Lung microvascular endothelial cell (primary cell): ENCODE results near the gene MMP12. TPM values are rescaled to one million over a fixed set of nuclear protein-coding genes. Genes with fewer than 3 reads are reported as not detected.

Experiments used
- DNase-seq, 2 donors: peaks; one replicate each; pipeline versions ENCODE4 v3.0.0 to v3.0.0-alpha.2; 2010; ENCODE audit warnings: low read depth in 2 of 2
- total RNA-seq: library from RNA; depleted of rRNA; stranded (reverse); fragments of >200 nt; gene quantifications from 2 replicates; pipeline ENCODE4 v1.2.1, GENCODE V29; 2014

The MMP12 gene
- total RNA-seq, 1 donor from 2014 or later: not detected

- DNase-seq: no peak
These were observed 23.6 kb downstream of the MMP12 start for GRCh38 chr11:102850973-102851745.

DNA sequence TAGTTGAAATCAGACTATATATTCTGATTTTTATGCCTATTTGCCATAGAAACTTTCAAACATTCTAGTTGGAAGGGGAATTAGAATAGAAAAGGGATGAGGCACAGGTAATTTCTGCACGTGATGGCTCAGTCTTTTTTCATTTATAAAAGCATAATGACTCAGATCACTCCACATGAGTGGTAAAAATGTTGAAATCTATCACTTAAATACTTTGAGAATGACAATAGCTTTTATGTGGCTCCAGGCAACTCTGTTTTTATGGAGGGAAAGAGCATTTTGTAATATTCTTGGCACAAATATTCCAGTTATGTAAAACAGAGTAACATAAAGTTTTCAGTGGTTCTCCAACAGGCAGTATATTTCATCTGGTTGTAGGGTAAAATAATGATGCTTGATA is 25.5 kb downstream of the MMP12 start:
- DNase-seq: no peak

- no peak for DNase-seq
These were observed 28.5 kb downstream of the MMP12 start for GRCh38 chr11:102846292-102846691.

DNA sequence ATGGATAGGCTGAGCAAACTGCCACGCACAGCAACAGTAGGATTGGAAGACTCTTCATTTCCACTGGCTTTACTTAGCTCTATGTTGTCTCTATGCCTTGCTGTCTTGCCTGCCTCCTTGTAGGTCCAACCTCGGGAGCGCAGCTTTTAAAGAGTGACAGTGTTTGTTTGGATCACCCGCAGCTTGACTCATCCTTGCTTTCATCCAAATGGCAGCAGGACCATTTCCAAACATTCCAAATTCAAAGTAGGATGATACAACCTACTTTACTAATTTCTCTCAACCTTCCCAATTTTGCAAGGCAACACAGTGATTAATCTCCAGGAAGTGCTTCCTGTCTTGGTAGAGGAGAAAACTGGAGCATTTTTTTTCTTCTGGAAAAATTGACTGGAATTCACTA is 31.3 kb downstream of the MMP12 start, which contains the start of gene MMP3:
Gene MMP3 (minus strand): TSS at position 121 of the 400 bp plus-strand sequence. CDS start 63 bp downstream, at position 58.
- DNase-seq: no peak

DNA sequence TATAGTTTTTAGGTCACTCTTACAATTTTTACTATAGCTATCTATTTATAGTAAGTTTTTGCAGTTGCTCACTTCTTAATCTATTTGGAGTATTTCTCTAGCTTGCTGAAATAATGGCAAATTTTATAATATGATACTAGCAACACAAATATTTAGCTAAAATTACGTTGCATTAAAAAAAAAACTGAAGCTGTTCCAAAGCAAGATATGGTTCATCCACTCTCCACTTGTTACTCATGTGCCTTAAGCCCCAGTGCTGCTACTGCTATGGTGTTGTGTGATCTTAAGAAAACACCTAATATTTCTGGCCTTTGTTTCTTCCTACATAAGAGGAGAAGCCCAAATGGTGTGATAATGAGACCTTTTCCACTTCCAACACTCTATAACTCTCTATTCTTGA is 31.9 kb downstream of the MMP12 start:
- no peak for DNase-seq

DNA sequence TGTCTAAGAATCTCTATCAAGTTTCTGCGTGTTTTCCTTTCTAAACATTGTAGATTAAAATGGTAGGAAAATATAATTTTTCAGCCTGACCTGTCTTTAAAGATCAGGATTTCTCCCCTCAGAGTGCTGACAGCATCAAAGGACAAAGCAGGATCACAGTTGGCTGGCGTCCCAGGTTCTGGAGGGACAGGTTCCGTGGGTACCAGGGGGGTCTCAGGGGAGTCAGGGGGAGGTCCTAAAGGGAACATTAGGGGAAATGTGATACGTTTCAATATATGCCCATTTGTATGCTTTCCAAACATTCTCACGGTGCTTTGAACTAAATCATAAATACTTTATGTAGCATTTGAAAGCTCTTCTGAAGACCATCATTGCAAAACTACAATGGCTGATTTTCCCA is 34.8 kb downstream of the MMP12 start:
- no peak for DNase-seq

GRCh38 chr11:102837646-102838045 is 37.1 kb downstream of the MMP12 start:
- no peak for DNase-seq

- no peak for DNase-seq
These were observed 37.6 kb downstream of the MMP12 start for GRCh38 chr11:102837156-102837555.

DNA sequence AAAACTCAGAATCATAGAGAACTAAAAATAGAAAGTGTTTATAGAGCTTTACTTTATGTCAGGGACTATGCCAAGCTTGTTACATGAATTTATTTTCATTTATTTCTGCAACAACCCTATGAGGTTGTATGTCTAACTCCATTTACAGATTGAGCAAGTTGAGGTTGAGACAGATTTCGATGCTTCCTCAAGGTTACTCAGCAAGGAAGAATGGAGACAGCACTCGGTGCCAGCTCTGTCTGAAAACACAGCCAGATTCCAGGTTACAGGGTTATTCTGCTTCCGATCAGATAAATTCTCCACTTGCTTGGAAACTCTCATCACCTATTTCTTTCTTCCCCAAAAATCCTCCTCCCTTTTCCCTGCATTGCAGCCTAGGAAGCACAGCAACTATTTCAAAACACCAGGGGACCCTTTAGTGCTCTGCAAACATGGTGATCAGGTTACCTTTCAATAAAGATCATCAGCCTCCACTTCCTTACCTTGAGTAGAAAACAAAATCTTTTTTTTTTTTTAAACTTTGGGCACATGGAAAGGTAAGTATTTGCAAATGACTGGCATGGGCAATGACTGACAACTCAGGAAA is 38.4 kb downstream of the MMP12 start:
- DNase-seq: no peak

- no peak for DNase-seq
These were observed 41.1 kb downstream of the MMP12 start for GRCh38 chr11:102833731-102834130.

GRCh38 chr11:102832612-102833011 is 42.2 kb downstream of the MMP12 start:
- DNase-seq: no peak

DNA sequence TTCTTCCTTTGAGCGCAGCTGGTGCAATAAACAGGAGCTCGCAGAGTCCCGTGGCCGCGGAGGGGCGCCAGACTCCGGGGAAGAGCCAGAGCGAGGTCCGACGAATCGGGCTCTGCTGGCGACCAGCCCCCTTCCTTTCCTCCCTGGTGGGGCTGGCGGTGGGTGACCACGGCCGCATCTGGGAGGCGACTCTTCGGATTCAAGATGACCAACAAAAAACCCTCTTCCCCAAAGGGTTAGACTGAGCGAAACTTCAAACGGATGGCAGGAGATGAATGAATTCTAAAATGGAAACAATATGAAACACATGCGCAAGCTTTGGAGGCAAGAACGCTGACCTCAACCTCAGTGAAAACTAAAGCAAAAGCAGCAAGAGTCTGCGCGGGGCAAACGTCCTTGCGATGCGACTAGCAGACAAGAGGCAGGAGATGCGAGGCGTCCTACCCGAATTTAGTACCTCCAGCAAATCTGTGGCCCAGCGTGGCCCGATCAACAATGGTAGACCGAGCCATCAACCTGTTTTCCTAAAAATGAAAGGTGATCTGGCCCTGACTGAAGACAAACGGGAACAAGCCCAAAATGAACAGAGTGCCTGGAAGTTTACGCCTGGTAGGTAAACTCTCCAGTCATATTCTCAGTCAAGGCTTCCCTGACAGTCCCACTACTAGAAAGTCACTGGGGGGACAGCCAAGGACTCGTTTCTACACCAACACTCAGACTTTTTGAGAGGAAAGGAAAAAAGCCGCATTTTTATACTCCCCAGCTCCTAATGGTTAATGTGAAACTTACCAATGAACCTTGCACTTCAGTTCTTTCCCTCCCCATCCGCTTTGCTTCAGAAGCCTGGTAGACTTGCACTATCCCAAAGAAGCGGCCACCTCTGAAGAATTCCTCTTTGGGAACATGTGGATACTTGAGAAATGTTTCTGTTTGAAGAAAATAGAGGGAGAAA is 43.0 kb downstream of the MMP12 start:
- DNase-seq: peak; percentile 19 to 38

- no peak for DNase-seq
These were observed 43.7 kb downstream of the MMP12 start for GRCh38 chr11:102831128-102831488.

- peak in 1 of 2 donors; percentile 16 for DNase-seq
These were observed 44.6 kb downstream of the MMP12 start for GRCh38 chr11:102830001-102830727.

DNA sequence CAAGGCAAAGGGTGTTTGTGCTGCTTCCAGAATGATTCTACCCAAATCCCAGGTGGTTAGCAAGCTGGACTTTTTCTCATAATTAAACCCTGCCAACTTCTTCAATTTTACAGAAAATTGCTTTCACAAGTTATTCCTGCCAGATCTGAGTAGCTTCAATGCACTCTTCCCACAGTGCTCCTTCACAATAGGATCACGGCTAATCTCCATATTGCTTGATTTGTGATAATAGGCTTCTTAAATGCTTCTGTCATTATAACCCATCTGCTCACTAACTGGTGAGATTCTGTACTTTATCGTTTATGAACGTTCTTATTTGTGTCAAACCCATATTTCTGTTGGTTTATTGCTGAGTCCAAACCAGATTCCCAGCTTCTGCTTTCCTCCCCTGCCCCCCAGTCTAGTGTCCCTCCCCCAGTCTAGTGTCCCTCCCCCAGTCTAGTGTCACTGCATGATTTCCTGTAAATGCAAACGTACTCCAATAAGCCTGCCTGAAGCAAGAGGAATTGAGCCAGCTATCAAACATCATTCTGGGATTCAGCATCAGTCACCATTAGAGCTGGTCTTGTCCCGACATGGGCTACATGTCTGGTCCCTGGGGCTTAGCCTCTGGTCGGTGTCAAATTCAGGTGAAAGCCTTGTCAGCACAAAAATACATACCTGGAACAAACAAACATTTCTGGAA is 45.3 kb downstream of the MMP12 start:
- no peak for DNase-seq

GRCh38 chr11:102824556-102824955 is 50.2 kb downstream of the MMP12 start:
- no peak for DNase-seq

- no peak for DNase-seq
These were observed 55.3 kb downstream of the MMP12 start for GRCh38 chr11:102819491-102819890.

DNA sequence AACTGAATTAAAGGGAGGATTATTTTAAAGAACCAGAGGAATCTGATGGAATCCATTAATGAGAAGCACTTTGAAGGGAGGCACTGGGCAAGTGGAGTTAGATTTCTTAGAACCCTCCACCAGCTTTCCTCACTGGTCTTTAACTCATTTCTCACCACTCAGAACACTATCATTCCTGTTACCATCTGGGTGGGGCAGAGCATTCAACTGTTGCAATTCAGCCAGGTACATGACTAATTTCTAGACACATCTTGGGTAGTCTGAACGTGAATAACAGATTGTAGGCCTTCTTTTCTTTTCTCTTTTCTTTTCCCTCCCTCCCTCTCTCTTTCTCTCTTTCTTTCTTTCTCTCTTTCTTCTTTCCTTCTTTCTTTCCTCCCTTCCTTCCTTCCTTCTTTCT is 61.3 kb downstream of the MMP12 start:
- DNase-seq: no peak
